ENCODE measurements around the gene GAP43.

GAP43 gene

GRCh38 chr3:115627180-115628074 lies 4.1 kb downstream of the GAP43 start:
- DNase-seq (ENCODE audit: low read depth in 2 of 2, low spot score in 1 of 2) = no peak

DNA sequence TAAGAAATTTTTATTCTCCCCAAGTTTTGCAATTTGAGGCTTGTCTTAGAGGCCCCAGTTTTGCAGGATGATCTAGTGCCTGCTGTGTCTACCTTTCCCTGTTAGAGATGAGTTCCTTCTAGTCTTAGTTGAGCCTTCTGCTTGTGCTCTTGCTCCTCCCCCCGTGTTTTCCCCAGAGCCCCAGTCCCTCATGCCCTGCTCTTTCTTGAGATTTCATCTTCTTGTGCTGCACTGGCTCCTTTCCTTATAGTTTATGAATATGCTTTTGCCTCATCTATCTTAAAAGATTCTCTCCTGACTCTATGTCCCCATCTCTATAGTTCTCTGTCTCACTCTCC lies 4.7 kb downstream of the GAP43 start:
- no peak for DNase-seq (ENCODE audit: low read depth in 2 of 2, low spot score in 1 of 2)

GRCh38 chr3:115630850-115631249 lies 7.5 kb downstream of the GAP43 start:
- no peak for DNase-seq (ENCODE audit: low read depth in 2 of 2, low spot score in 1 of 2)

DNA sequence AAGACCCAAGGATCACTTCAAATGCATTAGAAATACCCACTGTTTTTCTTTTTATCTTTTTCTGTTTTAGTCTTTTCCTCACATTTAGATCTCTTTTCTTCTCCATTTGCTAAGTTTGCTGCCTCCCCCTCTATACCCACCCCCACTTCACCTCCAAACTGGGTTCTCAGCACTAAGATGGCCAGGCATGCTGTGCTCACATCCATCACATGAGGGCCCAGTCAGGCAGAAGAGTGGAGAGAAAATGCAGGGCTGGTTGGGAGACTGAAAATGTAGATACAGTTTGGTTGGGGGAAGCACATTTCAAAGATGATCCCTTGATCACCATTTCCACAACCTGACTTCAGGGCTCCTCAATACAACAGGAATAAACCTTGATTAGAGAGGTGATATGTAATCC lies 8.7 kb downstream of the GAP43 start:
- DNase-seq (ENCODE audit: low read depth in 2 of 2, low spot score in 1 of 2) = no peak

DNA sequence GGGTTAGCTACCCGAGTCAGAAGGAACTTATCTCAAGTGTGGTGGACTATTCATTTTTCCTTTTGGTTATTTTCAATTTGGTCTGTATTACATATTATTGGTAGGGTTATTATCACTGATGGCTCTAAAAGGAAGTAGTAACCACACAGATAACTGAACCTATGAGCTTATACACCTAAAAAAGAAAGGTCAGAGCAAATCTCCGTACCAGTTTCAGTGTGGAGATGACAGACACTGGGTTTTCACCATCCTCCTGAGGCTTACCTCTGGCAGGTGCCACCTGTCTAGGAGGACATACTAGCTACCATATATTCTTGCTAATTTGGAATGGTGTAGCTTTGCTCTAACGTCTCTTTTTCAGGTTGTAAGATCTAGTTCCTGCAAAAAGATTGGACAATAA lies 10.2 kb downstream of the GAP43 start:
- no peak for DNase-seq (ENCODE audit: low read depth in 2 of 2, low spot score in 1 of 2)

DNA sequence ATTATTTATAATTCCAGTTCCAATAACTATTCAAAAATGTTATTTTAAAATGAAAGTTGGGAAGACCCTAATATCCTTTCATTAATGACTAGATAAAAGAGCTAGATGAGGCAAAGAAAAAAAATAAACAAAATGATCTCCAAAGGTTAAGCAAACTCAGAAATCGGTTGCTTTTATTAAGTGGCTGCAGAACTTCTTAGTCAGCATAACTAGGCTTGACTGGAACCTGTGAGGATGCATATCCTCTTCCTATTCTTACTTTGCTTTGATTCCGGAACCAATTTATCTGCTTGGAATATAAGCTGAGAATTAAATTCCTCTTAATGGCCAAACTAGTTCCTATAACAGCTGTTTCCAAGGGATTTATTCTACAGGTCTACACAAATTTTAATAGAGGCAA lies 10.7 kb downstream of the GAP43 start:
- no peak for DNase-seq (ENCODE audit: low read depth in 2 of 2, low spot score in 1 of 2)

DNA sequence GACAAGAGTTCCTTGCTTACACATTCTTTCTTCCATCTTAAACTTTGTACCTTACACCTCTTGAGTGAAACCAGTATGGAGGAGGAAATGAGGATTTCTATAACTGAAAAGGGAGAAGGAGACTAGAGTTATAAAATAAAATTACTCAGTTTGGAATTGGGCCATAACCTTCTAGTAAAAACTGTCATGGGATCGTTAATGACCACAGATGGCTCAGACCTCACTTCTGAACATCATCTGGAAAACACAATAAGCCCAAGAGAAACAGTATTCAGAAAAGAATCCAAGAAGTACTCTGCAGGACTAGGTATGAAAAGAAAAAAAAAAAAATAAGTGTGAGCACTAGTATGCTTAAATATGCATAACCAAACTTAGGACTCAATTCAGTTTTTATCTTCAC lies 12.1 kb downstream of the GAP43 start:
- no peak for DNase-seq (ENCODE audit: low read depth in 2 of 2, low spot score in 1 of 2)

- no peak for DNase-seq (ENCODE audit: low read depth in 2 of 2, low spot score in 1 of 2)
Observed at GRCh38 chr3:115638241-115638640, 14.9 kb downstream of the GAP43 start.

GRCh38 chr3:115638991-115639390 lies 15.7 kb downstream of the GAP43 start:
- no peak for DNase-seq (ENCODE audit: low read depth in 2 of 2, low spot score in 1 of 2)

GRCh38 chr3:115644391-115644790 lies 21.1 kb downstream of the GAP43 start:
- DNase-seq (ENCODE audit: low read depth in 2 of 2, low spot score in 1 of 2) = no peak

DNA sequence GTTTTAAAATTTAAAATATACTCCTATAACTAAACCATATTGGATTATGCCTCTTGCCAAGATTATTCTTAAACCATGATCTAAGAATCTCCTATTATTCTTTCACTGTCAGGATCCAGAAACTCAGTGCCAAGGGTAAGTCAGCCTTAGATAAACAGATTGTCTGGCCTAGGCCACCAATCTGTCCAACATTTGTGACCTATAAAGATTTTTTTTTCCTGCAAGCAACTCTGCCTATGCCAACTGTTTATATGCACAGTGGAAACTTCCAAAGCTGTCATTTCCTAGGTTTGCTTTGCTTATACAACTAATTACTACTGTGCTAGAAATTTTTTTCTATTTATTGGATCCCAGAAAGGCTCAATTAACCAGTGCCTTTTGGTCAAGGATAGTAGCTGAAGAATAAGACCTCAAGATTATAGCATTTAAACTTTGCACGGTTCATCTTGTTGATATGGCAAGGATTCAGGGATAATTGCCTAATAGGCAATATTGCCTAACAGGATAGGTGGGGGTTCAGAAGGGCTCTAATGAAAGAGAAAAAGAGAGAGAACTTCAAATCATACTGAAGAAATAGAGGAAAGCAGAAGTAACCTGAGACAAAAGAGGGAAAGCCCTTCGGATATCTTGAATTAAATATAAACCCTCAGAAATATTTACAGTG lies 22.8 kb downstream of the GAP43 start:
- no peak for DNase-seq (ENCODE audit: low read depth in 2 of 2, low spot score in 1 of 2)

- no peak for DNase-seq (ENCODE audit: low read depth in 2 of 2, low spot score in 1 of 2)
Observed at GRCh38 chr3:115648559-115648958, 25.2 kb downstream of the GAP43 start.

GRCh38 chr3:115651087-115651486 lies 27.8 kb downstream of the GAP43 start:
- no peak for DNase-seq (ENCODE audit: low read depth in 2 of 2, low spot score in 1 of 2)

DNA sequence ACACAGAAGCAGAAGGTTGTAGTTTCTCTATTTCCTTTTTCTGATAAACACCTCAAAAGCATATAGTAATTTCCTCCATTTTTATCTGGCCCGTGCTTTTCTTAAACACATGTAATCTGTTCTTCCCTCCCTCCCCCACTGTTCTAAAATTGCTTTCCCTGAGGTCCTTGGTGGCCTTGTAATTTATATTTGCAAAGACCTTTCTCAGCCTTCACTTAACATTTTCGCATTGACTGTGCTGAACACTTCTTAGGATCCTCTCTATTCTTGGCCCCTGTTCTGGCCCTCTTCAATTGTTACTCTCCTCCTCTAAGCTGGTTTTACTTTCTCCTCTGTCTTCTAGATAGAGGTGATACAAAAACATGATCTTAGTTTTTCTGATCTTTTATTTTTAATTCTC lies 28.3 kb downstream of the GAP43 start:
- no peak for DNase-seq (ENCODE audit: low read depth in 2 of 2, low spot score in 1 of 2)

GRCh38 chr3:115652738-115653137 lies 29.4 kb downstream of the GAP43 start:
- DNase-seq (ENCODE audit: low read depth in 2 of 2, low spot score in 1 of 2) = no peak

DNA sequence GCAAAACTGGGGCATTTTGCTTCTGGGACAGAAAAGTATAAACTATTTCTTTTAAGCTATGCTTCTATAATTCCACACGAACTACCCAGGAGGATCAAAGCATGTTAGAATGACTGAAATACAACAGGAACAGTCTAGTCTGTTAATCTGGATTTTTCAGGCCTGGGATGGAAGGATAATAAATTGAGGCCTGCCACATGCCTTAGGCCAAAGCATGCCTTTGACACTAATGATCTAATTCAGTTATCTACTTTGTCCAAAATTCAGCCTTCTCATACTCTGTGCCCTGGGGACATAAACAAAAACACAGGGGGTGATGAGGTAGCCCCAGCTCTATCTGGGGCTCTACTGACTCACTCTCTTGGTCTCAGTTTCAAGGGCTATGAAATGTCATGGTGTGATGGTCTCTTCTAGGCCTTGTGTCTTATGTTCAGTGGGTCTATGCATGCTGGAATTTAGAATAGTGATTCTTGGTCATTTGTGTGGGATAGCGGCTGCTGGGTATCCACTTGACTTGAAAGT lies 32.5 kb downstream of the GAP43 start:
- no peak for DNase-seq (ENCODE audit: low read depth in 2 of 2, low spot score in 1 of 2)

DNA sequence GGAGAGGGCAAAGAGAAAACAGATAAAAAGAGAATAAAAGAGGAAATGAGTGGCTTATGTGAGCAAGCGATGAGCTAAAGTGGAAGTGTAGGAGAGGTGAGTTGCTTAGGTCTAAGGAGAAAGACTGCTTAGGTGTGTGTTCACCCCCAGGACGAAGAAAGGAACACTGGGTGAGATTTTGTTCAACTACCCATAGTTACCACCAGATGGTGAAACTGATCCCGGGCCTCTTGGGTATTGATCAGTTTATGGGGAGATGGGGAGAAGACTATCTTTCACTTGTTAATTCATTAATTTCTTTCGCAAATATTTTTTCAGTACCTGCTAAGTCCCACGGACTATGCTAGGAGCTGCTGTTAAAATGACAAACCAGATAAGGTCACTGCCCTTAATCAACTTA lies 33.9 kb downstream of the GAP43 start:
- no peak for DNase-seq (ENCODE audit: low read depth in 2 of 2, low spot score in 1 of 2)

DNA sequence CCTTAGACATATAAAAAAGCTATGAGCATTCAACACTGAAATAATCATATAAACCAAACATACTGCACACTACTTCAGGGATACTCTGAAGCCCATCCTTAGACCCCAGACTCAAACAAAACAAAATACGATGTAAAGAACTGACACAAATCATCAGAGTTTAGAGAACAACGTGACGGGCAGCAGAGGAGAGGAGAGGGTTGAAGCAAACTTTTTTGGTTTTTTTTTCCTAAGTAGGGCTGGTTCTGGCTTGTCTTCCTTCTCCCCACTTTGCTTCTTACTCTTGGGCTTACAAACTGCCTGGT lies 34.7 kb downstream of the GAP43 start:
- no peak for DNase-seq (ENCODE audit: low read depth in 2 of 2, low spot score in 1 of 2)

- DNase-seq (ENCODE audit: low read depth in 2 of 2, low spot score in 1 of 2) = peak; percentile 30 to 43
Observed at GRCh38 chr3:115658337-115659181, 35.2 kb downstream of the GAP43 start.

DNA sequence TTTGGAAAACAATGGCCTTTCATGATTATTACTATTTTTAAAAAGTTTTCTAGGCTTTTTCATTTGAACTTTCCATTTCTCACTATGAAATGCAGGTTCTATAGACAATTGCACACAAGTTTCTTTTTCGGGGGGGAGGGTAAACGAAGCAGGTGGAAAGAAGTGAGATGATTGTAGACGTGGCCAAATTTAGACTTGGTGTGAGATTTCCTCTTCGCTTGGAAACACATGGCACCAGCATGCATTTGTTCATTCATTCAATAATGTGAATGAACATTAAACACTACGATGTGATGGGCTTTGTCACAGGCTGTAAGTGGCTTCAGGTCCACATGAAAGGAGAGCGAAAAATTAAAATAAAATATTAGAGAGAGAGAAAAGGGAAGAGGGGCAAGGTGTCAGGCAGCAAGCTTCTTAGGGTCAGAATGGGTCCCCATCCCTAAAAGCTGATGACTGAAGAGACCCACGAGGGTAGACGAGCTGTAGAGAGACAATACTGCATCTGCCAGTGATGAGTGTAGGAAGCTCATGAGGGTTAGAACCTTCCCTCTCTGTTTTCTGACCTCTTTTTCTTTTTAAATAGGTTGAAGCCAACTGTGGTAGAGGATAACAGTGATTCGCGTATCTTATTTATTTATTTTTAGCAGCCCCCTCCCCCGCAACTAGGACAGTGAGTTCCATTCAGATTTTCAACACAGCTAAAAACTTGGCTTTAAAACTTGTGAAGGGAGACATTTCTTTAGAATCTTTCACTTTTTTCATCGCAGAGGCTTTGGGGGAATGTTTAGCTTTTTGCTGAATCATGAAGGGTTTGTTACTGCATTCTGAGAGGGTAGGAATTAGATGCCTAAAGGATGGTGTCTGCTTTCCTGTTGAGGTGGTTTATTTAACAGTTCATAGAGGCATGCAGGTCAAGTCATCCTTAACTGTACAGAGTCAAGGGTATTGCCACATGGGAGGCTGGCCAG lies 36.2 kb downstream of the GAP43 start:
- no peak for DNase-seq (ENCODE audit: low read depth in 2 of 2, low spot score in 1 of 2)
